HT1080 (cell line): Measurements from ENCODE around the gene FKBP14. TPM values are rescaled to one million over a fixed set of nuclear protein-coding genes. Genes with fewer than 3 reads are reported as not detected.

Source experiments
- DNase-seq: peaks from one replicate; pipeline ENCODE4 v3.0.0-alpha.2; 2015; ENCODE audit warnings: low read depth
- total RNA-seq: library from RNA; depleted of rRNA; stranded (reverse); fragments of >200 nt; shearing (Covaris generic); gene quantifications from 2 replicates; pipeline ENCODE4 v1.2.3, GENCODE V29; 2014

Gene FKBP14
- total RNA-seq, 1 experiment from 2014 or later, result 7.7 TPM

GRCh38 chr7:29991937-29992336 is 34.6 kb downstream of the FKBP14 start:
- no peak for DNase-seq

- DNase-seq, result no peak
Observed at GRCh38 chr7:29990931-29991330, 35.6 kb downstream of the FKBP14 start.

GRCh38 chr7:29989257-29989995 is 37.1 kb downstream of the FKBP14 start, which contains the start of gene SCRN1:
TSS of gene SCRN1 (minus strand) at chr7:29989801. CDS start at chr7:29969067, 20,734 bp downstream.
- DNase-seq, result peak; percentile 25

- DNase-seq, result peak; percentile 85
Observed at GRCh38 chr7:29988424-29989256, 37.9 kb downstream of the FKBP14 start.

GRCh38 chr7:29987811-29988317 is 38.6 kb downstream of the FKBP14 start:
- DNase-seq, result peak; percentile 94

GRCh38 chr7:29987083-29987482 is 39.4 kb downstream of the FKBP14 start:
- peak; percentile 46 for DNase-seq

GRCh38 chr7:29980151-29980550 is 46.4 kb downstream of the FKBP14 start:
- DNase-seq, result no peak

GRCh38 chr7:29977886-29978651 is 48.4 kb downstream of the FKBP14 start:
- no peak for DNase-seq

- no peak for DNase-seq
Observed at GRCh38 chr7:29976673-29977415, 49.7 kb downstream of the FKBP14 start.

- DNase-seq, result no peak
Observed at GRCh38 chr7:29976266-29976665, 50.2 kb downstream of the FKBP14 start.

- no peak for DNase-seq
Observed at GRCh38 chr7:29975561-29975960, 50.9 kb downstream of the FKBP14 start.

- no peak for DNase-seq
Observed at GRCh38 chr7:29974286-29974685, 52.2 kb downstream of the FKBP14 start.

- DNase-seq, result no peak
Observed at GRCh38 chr7:29972315-29972669, 54.2 kb downstream of the FKBP14 start.

GRCh38 chr7:29971566-29972314 is 54.8 kb downstream of the FKBP14 start:
- DNase-seq, result no peak

- DNase-seq, result peak; percentile 42
Observed at GRCh38 chr7:29970158-29970557, 56.3 kb downstream of the FKBP14 start.

GRCh38 chr7:29969738-29970137 is 56.8 kb downstream of the FKBP14 start:
- DNase-seq, result no peak

GRCh38 chr7:29968683-29969395 is 57.7 kb downstream of the FKBP14 start:
- DNase-seq, result peak; percentile 83

- DNase-seq, result no peak
Observed at GRCh38 chr7:29965030-29965429, 61.5 kb downstream of the FKBP14 start.

- DNase-seq, result no peak
Observed at GRCh38 chr7:29962035-29962434, 64.5 kb downstream of the FKBP14 start.
